ENCODE measurements around the gene STOX2. TPM values are rescaled to one million over a fixed set of nuclear protein-coding genes. Genes with fewer than 3 reads are reported as not detected.

The STOX2 gene
- total RNA-seq, 3 donors from 2014 or later = not detected

- ATAC-seq = no peak
- Mint-ChIP-seq H3K27me3 (ENCODE audit: low read depth) (no peaks in the 10 kb centered on the region), H3K4me3 (no peak overlapping the region), H3K36me3 (ENCODE audit: insufficient read depth) (no peaks in the 10 kb centered on the region), H3K9me3 (no peaks in the 10 kb centered on the region), H3K4me1 (ENCODE audit: low read depth) (no peaks in the 10 kb centered on the region)
- DNase-seq = no peak
Observed at GRCh38 chr4:184000457-184001396, 95.6 kb downstream of the STOX2 start.

- Mint-ChIP-seq H3K4me1 (ENCODE audit: low read depth) (no peaks in the 10 kb centered on the region), H3K27me3 (ENCODE audit: low read depth) (no peaks in the 10 kb centered on the region), H3K4me3 (no peak overlapping the region), H3K36me3 (ENCODE audit: insufficient read depth) (no peaks in the 10 kb centered on the region), H3K9me3 (no peaks in the 10 kb centered on the region)
- ATAC-seq (no peak), DNase-seq (no peak)
Observed at GRCh38 chr4:184003433-184003832, 98.3 kb downstream of the STOX2 start.

- Mint-ChIP-seq H3K9me3 (no peaks in the 10 kb centered on the region), H3K4me3 (no peak overlapping the region), H3K27me3 (ENCODE audit: low read depth) (no peaks in the 10 kb centered on the region), H3K36me3 (ENCODE audit: insufficient read depth) (no peaks in the 10 kb centered on the region), H3K4me1 (ENCODE audit: low read depth) (no peaks in the 10 kb centered on the region)
- no peak for ATAC-seq
- no peak for DNase-seq
Observed at GRCh38 chr4:184007891-184008290, 102.8 kb downstream of the STOX2 start.

- H3K4me3 Mint-ChIP-seq = no peak overlapping the region
- H3K27me3 Mint-ChIP-seq (ENCODE audit: low read depth) = no peaks in the 10 kb centered on the region
- DNase-seq = no peak
- no peaks in the 10 kb centered on the region for H3K4me1 Mint-ChIP-seq (ENCODE audit: low read depth)
- no peak for ATAC-seq
- H3K9me3 Mint-ChIP-seq = no peaks in the 10 kb centered on the region
- no peaks in the 10 kb centered on the region for H3K36me3 Mint-ChIP-seq (ENCODE audit: insufficient read depth)
Observed at GRCh38 chr4:184010696-184011095, 105.6 kb downstream of the STOX2 start.

GRCh38 chr4:184011826-184012380 lies 106.8 kb downstream of the STOX2 start:
- no peak for ATAC-seq
- no peak for DNase-seq
- Mint-ChIP-seq H3K4me3 (no peak overlapping the region), H3K4me1 (ENCODE audit: low read depth) (no peaks in the 10 kb centered on the region), H3K36me3 (ENCODE audit: insufficient read depth) (no peaks in the 10 kb centered on the region), H3K9me3 (no peaks in the 10 kb centered on the region), H3K27me3 (ENCODE audit: low read depth) (no peaks in the 10 kb centered on the region)

GRCh38 chr4:184012937-184013336 lies 107.8 kb downstream of the STOX2 start:
- Mint-ChIP-seq H3K4me3 (no peak overlapping the region), H3K4me1 (ENCODE audit: low read depth) (no peaks in the 10 kb centered on the region), H3K9me3 (no peaks in the 10 kb centered on the region), H3K36me3 (ENCODE audit: insufficient read depth) (no peaks in the 10 kb centered on the region), H3K27me3 (ENCODE audit: low read depth) (no peaks in the 10 kb centered on the region)
- ATAC-seq (no peak), DNase-seq (no peak)

GRCh38 chr4:184014301-184014700 lies 109.2 kb downstream of the STOX2 start:
- DNase-seq (no peak), ATAC-seq (no peak)
- H3K9me3 Mint-ChIP-seq = no peaks in the 10 kb centered on the region
- H3K4me1 Mint-ChIP-seq (ENCODE audit: low read depth) = no peaks in the 10 kb centered on the region
- no peaks in the 10 kb centered on the region for H3K27me3 Mint-ChIP-seq (ENCODE audit: low read depth)
- H3K4me3 Mint-ChIP-seq = no peak overlapping the region
- H3K36me3 Mint-ChIP-seq (ENCODE audit: insufficient read depth) = no peaks in the 10 kb centered on the region

GRCh38 chr4:184016759-184017668 lies 111.9 kb downstream of the STOX2 start:
- DNase-seq (no peak), ATAC-seq (no peak)
- H3K4me1 Mint-ChIP-seq (ENCODE audit: low read depth) = no peaks in the 10 kb centered on the region
- no peak overlapping the region for H3K4me3 Mint-ChIP-seq
- no peaks in the 10 kb centered on the region for H3K36me3 Mint-ChIP-seq (ENCODE audit: insufficient read depth)
- no peaks in the 10 kb centered on the region for H3K9me3 Mint-ChIP-seq
- H3K27me3 Mint-ChIP-seq (ENCODE audit: low read depth) = no peaks in the 10 kb centered on the region

GRCh38 chr4:184019076-184019475 lies 114.0 kb downstream of the STOX2 start:
- DNase-seq (no peak), ATAC-seq (no peak)
- Mint-ChIP-seq H3K4me1 (ENCODE audit: low read depth) (no peaks in the 10 kb centered on the region), H3K36me3 (ENCODE audit: insufficient read depth) (no peaks in the 10 kb centered on the region), H3K27me3 (ENCODE audit: low read depth) (peaks cover 2% of the 10 kb centered on the region), H3K9me3 (no peaks in the 10 kb centered on the region), H3K4me3 (no peak overlapping the region)

- H3K4me3 Mint-ChIP-seq = no peak overlapping the region
- no peaks in the 10 kb centered on the region for H3K9me3 Mint-ChIP-seq
- ATAC-seq (no peak), DNase-seq (no peak)
- no peaks in the 10 kb centered on the region for H3K4me1 Mint-ChIP-seq (ENCODE audit: low read depth)
- no peaks in the 10 kb centered on the region for H3K36me3 Mint-ChIP-seq (ENCODE audit: insufficient read depth)
- peaks cover 2% of the 10 kb centered on the region for H3K27me3 Mint-ChIP-seq (ENCODE audit: low read depth)
Observed at GRCh38 chr4:184019667-184020623, 114.8 kb downstream of the STOX2 start.

- no peaks in the 10 kb centered on the region for H3K4me1 Mint-ChIP-seq (ENCODE audit: low read depth)
- no peaks in the 10 kb centered on the region for H3K36me3 Mint-ChIP-seq (ENCODE audit: insufficient read depth)
- no peak for ATAC-seq
- H3K4me3 Mint-ChIP-seq = no peak overlapping the region
- H3K27me3 Mint-ChIP-seq (ENCODE audit: low read depth) = peaks cover 6% of the 10 kb centered on the region
- no peak for DNase-seq
- no peaks in the 10 kb centered on the region for H3K9me3 Mint-ChIP-seq
Observed at GRCh38 chr4:184021389-184021788, 116.3 kb downstream of the STOX2 start.

GRCh38 chr4:184022679-184023383 lies 117.7 kb downstream of the STOX2 start:
- Mint-ChIP-seq H3K9me3 (no peaks in the 10 kb centered on the region), H3K36me3 (ENCODE audit: insufficient read depth) (no peaks in the 10 kb centered on the region), H3K4me1 (ENCODE audit: low read depth) (peaks cover 5% of the 10 kb centered on the region), H3K27me3 (ENCODE audit: low read depth) (peaks cover 6% of the 10 kb centered on the region), H3K4me3 (no peak overlapping the region)
- no peak for DNase-seq
- ATAC-seq = no peak

- Mint-ChIP-seq H3K9me3 (no peaks in the 10 kb centered on the region), H3K4me1 (ENCODE audit: low read depth) (peaks cover 22% of the 10 kb centered on the region), H3K27me3 (ENCODE audit: low read depth) (peaks cover 6% of the 10 kb centered on the region), H3K36me3 (ENCODE audit: insufficient read depth) (no peaks in the 10 kb centered on the region), H3K4me3 (no peak overlapping the region)
- ATAC-seq (no peak), DNase-seq (no peak)
Observed at GRCh38 chr4:184024637-184025036, 119.5 kb downstream of the STOX2 start.

Data from activated T-cell treated with anti-CD3 and anti-CD28 coated beads, Interleukin-2, amount 50 U/mL, for 4 hours (primary cell).